Chondrocyte (in vitro differentiated cells): ENCODE results near the gene MFSD8. TPM values are rescaled to one million over a fixed set of nuclear protein-coding genes. Genes with fewer than 3 reads are reported as not detected.
"Not testable (repeated sequence)": the region's sequence is repeated elsewhere in the genome, so short reads cannot be mapped to it uniquely, and the experiment has no call there.

ENCODE experiments used
- DNase-seq: peaks from one replicate; pipeline ENCODE4 v3.0.0; 2021; ENCODE audit warnings: mixed read lengths, low spot score
- H3K27ac Mint-ChIP-seq: one replicate; pipeline ENCODE4 v1.8.0; 2021; ENCODE audit warnings: mild to moderate bottlenecking, moderate library complexity, mixed read lengths; ENCODE audit not compliant: unreplicated experiment
- H3K27me3 Mint-ChIP-seq: 2 replicates; pipeline ENCODE4 v1.8.0; 2021; ENCODE audit warnings: low read depth, mixed read lengths
- H3K36me3 Mint-ChIP-seq: 2 replicates; pipeline ENCODE4 v1.8.0; 2021; ENCODE audit warnings: low read depth, mixed read lengths
- H3K4me1 Mint-ChIP-seq: 2 replicates; pipeline ENCODE4 v1.8.0; 2021; ENCODE audit warnings: low read depth, mild to moderate bottlenecking, mixed read lengths
- H3K4me3 Mint-ChIP-seq: one replicate; pipeline ENCODE4 v1.8.0; 2021; ENCODE audit warnings: mild to moderate bottlenecking, moderate library complexity, mixed read lengths; ENCODE audit not compliant: unreplicated experiment
- H3K9me3 Mint-ChIP-seq: 2 replicates; pipeline ENCODE4 v1.8.0; 2021; ENCODE audit warnings: low read depth, mixed read lengths
- total RNA-seq: library from RNA; stranded (reverse); gene quantifications from 3 replicates; pipeline ENCODE4 v1.2.1, GENCODE V29; 2021
- TF ChIP-seq, protein P1 (sequence below): fragments of 200-600 bp; sonication (generic); IDR thresholded peaks from 2 replicates; pipeline ENCODE4 v1.5.0; 2021; ENCODE audit warnings: antibody characterized with exemption, mild to moderate bottlenecking, moderate library complexity

Gene MFSD8
- total RNA-seq, 1 donor from 2014 or later = 16.4 TPM

- Mint-ChIP-seq H3K9me3 (peaks cover 3% of the 10 kb centered on the region), H3K27me3 (no peaks in the 10 kb centered on the region), H3K36me3 (peaks cover 22% of the 10 kb centered on the region), H3K4me1 (peaks cover 4% of the 10 kb centered on the region), H3K4me3 (no peak overlapping the region), H3K27ac (no peak overlapping the region)
- TF ChIP-seq, protein P1, sequence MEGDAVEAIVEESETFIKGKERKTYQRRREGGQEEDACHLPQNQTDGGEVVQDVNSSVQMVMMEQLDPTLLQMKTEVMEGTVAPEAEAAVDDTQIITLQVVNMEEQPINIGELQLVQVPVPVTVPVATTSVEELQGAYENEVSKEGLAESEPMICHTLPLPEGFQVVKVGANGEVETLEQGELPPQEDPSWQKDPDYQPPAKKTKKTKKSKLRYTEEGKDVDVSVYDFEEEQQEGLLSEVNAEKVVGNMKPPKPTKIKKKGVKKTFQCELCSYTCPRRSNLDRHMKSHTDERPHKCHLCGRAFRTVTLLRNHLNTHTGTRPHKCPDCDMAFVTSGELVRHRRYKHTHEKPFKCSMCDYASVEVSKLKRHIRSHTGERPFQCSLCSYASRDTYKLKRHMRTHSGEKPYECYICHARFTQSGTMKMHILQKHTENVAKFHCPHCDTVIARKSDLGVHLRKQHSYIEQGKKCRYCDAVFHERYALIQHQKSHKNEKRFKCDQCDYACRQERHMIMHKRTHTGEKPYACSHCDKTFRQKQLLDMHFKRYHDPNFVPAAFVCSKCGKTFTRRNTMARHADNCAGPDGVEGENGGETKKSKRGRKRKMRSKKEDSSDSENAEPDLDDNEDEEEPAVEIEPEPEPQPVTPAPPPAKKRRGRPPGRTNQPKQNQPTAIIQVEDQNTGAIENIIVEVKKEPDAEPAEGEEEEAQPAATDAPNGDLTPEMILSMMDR = no peak
- no peak for DNase-seq
Observed at GRCh38 chr4:127922226-127922625, 42.7 kb downstream of the MFSD8 start.

DNA sequence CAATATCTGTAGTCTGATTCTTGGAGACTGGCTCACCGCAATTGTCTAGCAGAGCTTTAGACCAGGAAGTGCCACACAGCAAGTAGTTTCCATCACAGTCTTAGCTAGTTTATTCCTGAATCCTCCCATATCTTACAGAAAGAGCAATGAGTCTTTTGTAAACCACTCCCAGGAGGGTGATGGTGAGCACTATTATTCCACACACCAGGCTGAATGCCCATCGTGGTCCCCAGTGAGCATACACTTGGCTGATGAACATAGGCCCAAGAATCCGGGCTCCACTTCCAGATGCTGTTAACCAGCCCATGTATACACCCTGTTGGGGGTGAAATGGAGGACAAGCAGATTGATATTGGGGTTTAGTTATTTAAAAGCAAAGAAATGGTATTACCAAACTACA, 44.5 kb downstream of the MFSD8 start:
- peaks cover 20% of the 10 kb centered on the region for H3K36me3 Mint-ChIP-seq
- DNase-seq = no peak
- H3K4me1 Mint-ChIP-seq = peaks cover 7% of the 10 kb centered on the region
- H3K27ac Mint-ChIP-seq = no peak overlapping the region
- no peak overlapping the region for H3K4me3 Mint-ChIP-seq
- no peaks in the 10 kb centered on the region for H3K27me3 Mint-ChIP-seq
- H3K9me3 Mint-ChIP-seq = peaks cover 3% of the 10 kb centered on the region
- TF ChIP-seq, protein P1 = no peak

DNA sequence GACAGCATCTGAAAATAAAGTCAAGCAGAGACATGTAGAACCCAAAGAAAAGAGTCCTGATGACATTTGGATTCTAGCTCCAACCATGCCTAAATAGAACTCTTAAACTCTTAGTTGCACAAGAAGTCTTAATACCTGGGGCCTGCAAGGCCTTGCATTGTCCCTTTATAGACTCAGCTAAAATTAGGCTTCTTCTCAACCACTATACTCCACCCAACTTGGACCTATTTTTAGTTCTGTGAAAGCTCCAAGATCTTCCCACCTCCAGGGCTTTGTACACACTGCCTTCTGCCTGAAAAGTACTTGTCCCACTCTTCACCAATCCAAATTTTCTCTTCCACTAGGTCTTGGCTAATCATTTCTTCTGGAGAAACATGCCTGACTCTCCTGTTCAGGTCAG, 47.8 kb downstream of the MFSD8 start:
- no peak overlapping the region for H3K27ac Mint-ChIP-seq
- H3K27me3 Mint-ChIP-seq = no peaks in the 10 kb centered on the region
- H3K4me3 Mint-ChIP-seq = no peak overlapping the region
- peaks cover 7% of the 10 kb centered on the region for H3K4me1 Mint-ChIP-seq
- TF ChIP-seq, protein P1 = no peak
- DNase-seq = no peak
- H3K36me3 Mint-ChIP-seq = peaks cover 13% of the 10 kb centered on the region
- no peaks in the 10 kb centered on the region for H3K9me3 Mint-ChIP-seq

DNA sequence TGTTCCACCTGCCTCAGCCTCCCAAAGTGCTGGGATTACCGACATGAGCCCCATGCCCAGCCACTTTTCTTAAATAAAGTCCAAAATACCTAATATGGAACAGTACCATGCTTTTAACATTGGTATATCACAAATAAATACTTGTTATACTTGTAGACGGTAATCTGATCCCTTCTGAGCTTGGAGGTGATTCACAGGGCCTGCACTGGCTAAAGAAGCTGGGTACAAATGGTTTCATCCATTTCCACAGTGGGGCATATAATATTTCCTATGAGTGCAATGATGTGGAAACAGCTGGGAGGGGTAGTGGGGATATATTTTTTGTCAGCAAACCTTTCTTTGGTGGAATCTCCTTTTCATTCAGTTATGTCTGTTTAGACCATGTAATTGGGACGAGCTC, 48.5 kb downstream of the MFSD8 start:
- Mint-ChIP-seq H3K36me3 (peaks cover 13% of the 10 kb centered on the region), H3K4me3 (no peak overlapping the region)

GRCh38 chr4:127905029-127905428, 59.9 kb downstream of the MFSD8 start:
- Mint-ChIP-seq H3K27me3 (no peaks in the 10 kb centered on the region), H3K27ac (no peak overlapping the region), H3K4me3 (no peak overlapping the region), H3K36me3 (peaks cover 14% of the 10 kb centered on the region), H3K4me1 (no peaks in the 10 kb centered on the region), H3K9me3 (peaks cover 28% of the 10 kb centered on the region)
- no peak for DNase-seq
- TF ChIP-seq, protein P1 = no peak

More for the DNA sequence above, 48.5 kb downstream of the MFSD8 start:
- Mint-ChIP-seq H3K9me3 (peaks cover 4% of the 10 kb centered on the region), H3K27ac (no peak overlapping the region), H3K4me1 (peaks cover 7% of the 10 kb centered on the region), H3K27me3 (no peaks in the 10 kb centered on the region)
- TF ChIP-seq, protein P1 = no peak
- DNase-seq = no peak

GRCh38 chr4:127899682-127900081, 65.3 kb downstream of the MFSD8 start:
- Mint-ChIP-seq H3K36me3 (peaks cover 15% of the 10 kb centered on the region), H3K9me3 (peaks cover 28% of the 10 kb centered on the region)
- H3K4me3 Mint-ChIP-seq, H3K27me3 Mint-ChIP-seq, DNase-seq, H3K4me1 Mint-ChIP-seq, H3K27ac Mint-ChIP-seq: not testable (repeated sequence)
